Type B pancreatic cell (in vitro differentiated cells): ENCODE measurements around the gene IL22RA1. TPM values are rescaled to one million over a fixed set of nuclear protein-coding genes. Genes with fewer than 3 reads are reported as not detected.

Experiments
- DNase-seq: peaks from one replicate; pipeline ENCODE4 v3.0.0; 2021; ENCODE audit warnings: mixed read lengths; ENCODE audit not compliant: unreplicated experiment; ENCODE audit errors: extremely low spot score
- H3K27ac Mint-ChIP-seq: 2 replicates; pipeline ENCODE4 v1.8.0; 2021; ENCODE audit warnings: mild to moderate bottlenecking, mixed read lengths
- H3K27me3 Mint-ChIP-seq: 2 replicates; pipeline ENCODE4 v1.8.0; 2021; ENCODE audit warnings: mixed read lengths
- H3K36me3 Mint-ChIP-seq: 2 replicates; pipeline ENCODE4 v1.8.0; 2021; ENCODE audit warnings: mixed read lengths
- H3K4me1 Mint-ChIP-seq: one replicate; pipeline ENCODE4 v1.8.0; 2021; ENCODE audit warnings: mixed read lengths; ENCODE audit not compliant: unreplicated experiment
- H3K4me3 Mint-ChIP-seq: 2 replicates; pipeline ENCODE4 v1.8.0; 2021; ENCODE audit warnings: mild to moderate bottlenecking, mixed read lengths
- H3K9me3 Mint-ChIP-seq: 2 replicates; pipeline ENCODE4 v1.8.0; 2021; ENCODE audit warnings: mixed read lengths
- total RNA-seq: library from RNA; stranded (reverse); gene quantifications from 2 replicates; pipeline ENCODE4 v1.2.1, GENCODE V29; 2021; ENCODE audit warnings: low replicate concordance
- TF ChIP-seq, protein P1 (sequence below): fragments of 200-600 bp; sonication (generic); conservative IDR thresholded peaks from 2 replicates; pipeline ENCODE4 v1.5.0; 2021; ENCODE audit warnings: antibody characterized with exemption, mild to moderate bottlenecking

IL22RA1 gene
- total RNA-seq, 1 donor from 2014 or later: 1.1 TPM

- no peak overlapping the region for H3K4me3 Mint-ChIP-seq
- no peaks in the 10 kb centered on the region for H3K36me3 Mint-ChIP-seq
- no peak for DNase-seq
- peaks cover 22% of the 10 kb centered on the region for H3K4me1 Mint-ChIP-seq
- H3K9me3 Mint-ChIP-seq: no peaks in the 10 kb centered on the region
- TF ChIP-seq, protein P1, sequence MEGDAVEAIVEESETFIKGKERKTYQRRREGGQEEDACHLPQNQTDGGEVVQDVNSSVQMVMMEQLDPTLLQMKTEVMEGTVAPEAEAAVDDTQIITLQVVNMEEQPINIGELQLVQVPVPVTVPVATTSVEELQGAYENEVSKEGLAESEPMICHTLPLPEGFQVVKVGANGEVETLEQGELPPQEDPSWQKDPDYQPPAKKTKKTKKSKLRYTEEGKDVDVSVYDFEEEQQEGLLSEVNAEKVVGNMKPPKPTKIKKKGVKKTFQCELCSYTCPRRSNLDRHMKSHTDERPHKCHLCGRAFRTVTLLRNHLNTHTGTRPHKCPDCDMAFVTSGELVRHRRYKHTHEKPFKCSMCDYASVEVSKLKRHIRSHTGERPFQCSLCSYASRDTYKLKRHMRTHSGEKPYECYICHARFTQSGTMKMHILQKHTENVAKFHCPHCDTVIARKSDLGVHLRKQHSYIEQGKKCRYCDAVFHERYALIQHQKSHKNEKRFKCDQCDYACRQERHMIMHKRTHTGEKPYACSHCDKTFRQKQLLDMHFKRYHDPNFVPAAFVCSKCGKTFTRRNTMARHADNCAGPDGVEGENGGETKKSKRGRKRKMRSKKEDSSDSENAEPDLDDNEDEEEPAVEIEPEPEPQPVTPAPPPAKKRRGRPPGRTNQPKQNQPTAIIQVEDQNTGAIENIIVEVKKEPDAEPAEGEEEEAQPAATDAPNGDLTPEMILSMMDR: no peak
- no peak overlapping the region for H3K27ac Mint-ChIP-seq
- H3K27me3 Mint-ChIP-seq: peaks cover 3% of the 10 kb centered on the region
These were observed 33.1 kb downstream of the IL22RA1 start for GRCh38 chr1:24109686-24110475.

GRCh38 chr1:24109166-24109483, 33.8 kb downstream of the IL22RA1 start:
- Mint-ChIP-seq H3K36me3 (no peaks in the 10 kb centered on the region), H3K9me3 (no peaks in the 10 kb centered on the region), H3K27me3 (peaks cover 3% of the 10 kb centered on the region), H3K4me1 (peaks cover 23% of the 10 kb centered on the region), H3K4me3 (no peak overlapping the region), H3K27ac (no peak overlapping the region)
- DNase-seq: no peak
- TF ChIP-seq, protein P1: no peak

GRCh38 chr1:24108334-24109165, 34.4 kb downstream of the IL22RA1 start:
- DNase-seq: no peak

GRCh38 chr1:24107462-24108138, 35.3 kb downstream of the IL22RA1 start:
- H3K4me1 Mint-ChIP-seq: peaks cover 34% of the 10 kb centered on the region
- H3K27ac Mint-ChIP-seq: no peak overlapping the region
- no peaks in the 10 kb centered on the region for H3K27me3 Mint-ChIP-seq
- no peaks in the 10 kb centered on the region for H3K36me3 Mint-ChIP-seq
- DNase-seq: no peak
- TF ChIP-seq, protein P1: no peak
- H3K9me3 Mint-ChIP-seq: no peaks in the 10 kb centered on the region
- no peak overlapping the region for H3K4me3 Mint-ChIP-seq

More at GRCh38 chr1:24108334-24109165, 34.4 kb downstream of the IL22RA1 start:
- Mint-ChIP-seq H3K27me3 (no peaks in the 10 kb centered on the region), H3K9me3 (no peaks in the 10 kb centered on the region), H3K4me1 (peaks cover 29% of the 10 kb centered on the region), H3K4me3 (no peak overlapping the region), H3K27ac (no peak overlapping the region), H3K36me3 (no peaks in the 10 kb centered on the region)
- TF ChIP-seq, protein P1: no peak

DNA sequence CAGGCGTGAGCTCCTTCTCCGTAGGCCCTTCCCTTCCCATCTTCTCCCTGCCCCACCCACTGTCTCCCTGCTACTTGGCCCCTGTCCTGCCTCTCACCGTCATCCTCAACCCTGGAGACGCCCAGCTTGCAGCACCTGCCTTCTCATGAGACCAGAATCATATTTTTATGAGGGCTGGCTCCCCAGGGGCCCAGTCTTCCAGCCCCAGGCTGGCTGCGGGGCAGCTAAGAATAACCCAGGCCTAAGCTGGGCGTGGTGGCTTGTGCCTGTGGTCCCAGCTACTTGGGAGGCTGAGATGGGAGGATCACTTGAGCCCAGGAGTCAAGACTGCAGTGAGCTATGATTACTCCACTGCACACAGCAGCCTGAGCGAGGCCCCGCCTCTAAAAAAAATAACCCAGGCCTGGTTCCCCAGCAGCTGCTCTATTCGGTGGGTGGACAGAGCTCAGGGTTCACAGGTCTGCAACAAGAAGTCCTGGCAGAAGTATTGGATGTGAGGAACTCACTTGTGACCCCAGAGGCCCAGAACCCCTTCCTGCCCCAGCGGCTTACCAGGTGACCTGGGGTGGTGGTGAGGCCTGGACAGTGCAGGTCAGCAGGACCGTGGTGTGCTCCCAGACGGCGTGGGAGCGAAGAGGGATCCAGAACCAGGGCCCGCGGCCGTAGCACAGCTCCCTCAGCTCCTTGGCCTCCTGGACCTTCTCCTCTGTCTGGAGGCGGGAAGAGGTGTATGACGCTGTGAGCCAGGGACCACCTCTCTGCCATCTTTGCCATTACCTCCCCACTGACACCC, 37.4 kb downstream of the IL22RA1 start:
- TF ChIP-seq, protein P1: no peak
- H3K9me3 Mint-ChIP-seq: no peaks in the 10 kb centered on the region
- H3K4me1 Mint-ChIP-seq: peaks cover 30% of the 10 kb centered on the region
- H3K4me3 Mint-ChIP-seq: no peak overlapping the region
- no peak overlapping the region for H3K27ac Mint-ChIP-seq
- no peaks in the 10 kb centered on the region for H3K27me3 Mint-ChIP-seq
- no peak for DNase-seq
- no peaks in the 10 kb centered on the region for H3K36me3 Mint-ChIP-seq
